GM18858 (cell line): ENCODE data around the gene LAT.

Source experiments
- ATAC-seq: cut with Tn5 transposase; IDR thresholded peaks from one replicate; pipeline ENCODE4 v1.9.1; 2021; ENCODE audit not compliant: unreplicated experiment

The LAT gene

GRCh38 chr16:29007730-29008593 lies 23.1 kb downstream of the LAT start:
- no peak for ATAC-seq

- ATAC-seq: no peak
Measured at GRCh38 chr16:29009050-29009837, 24.4 kb downstream of the LAT start.

DNA sequence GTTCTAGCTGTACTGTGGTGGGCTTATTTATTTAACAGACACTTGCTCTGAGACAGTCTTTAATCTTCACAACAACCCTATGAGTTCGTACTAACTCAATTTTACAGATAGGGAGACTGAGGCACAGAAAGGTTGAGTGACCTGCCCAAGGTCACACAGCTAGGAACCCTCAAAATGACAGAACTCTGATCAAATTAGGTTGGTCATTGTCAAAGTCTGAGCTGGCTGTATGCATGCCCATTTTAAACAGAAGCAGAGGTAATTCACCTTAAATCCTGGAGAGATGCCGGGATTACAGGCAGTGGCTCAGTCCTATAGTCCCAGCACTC lies 24.9 kb downstream of the LAT start:
- ATAC-seq: no peak

- no peak for ATAC-seq
Measured at GRCh38 chr16:29011112-29011511, 26.3 kb downstream of the LAT start.

DNA sequence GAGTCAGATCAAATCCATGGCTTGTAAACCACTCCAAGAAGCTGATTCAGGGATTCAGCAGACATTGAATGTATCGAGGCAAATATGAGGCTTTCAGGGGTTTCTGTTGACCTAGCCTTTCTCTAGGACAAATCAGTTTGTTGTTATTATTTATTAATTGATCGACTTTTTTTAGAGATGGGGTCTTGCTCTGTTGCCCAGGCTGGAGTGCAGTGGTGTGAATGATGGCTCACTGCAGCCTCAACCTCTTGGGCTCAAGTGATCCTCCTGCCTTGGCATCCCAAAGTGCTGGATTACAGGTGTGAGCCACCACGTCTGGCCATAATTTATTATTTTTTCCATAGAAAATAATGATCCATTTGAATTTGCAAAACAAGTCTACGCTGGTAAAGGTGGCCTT lies 27.0 kb downstream of the LAT start:
- ATAC-seq: no peak

- ATAC-seq: no peak
Measured at GRCh38 chr16:29012913-29013553, 28.2 kb downstream of the LAT start.

DNA sequence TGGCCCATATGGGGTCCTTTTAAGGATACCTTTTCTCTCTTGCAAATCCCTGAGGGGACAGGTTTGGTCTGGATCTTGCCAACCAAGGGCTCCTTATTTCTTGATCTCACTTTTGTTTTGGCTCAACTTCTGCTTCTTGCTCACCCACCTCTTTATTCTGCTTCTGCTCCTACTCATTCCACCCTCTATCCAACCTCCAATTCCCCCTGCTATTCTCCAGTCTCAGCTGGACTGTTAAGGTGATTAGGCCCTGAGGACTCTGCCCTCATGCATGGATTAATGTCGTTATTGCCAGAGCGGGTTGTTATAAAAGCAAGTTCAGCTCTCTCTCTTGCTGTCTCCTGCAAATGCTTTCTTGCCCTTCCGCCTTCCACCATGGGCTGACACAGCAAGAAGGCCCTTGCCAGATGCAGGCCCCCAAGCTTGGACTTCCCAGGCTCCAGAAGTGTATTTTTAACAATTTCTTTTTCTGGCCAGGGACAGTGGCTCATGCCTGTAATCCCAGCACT lies 29.8 kb downstream of the LAT start:
- no peak for ATAC-seq

DNA sequence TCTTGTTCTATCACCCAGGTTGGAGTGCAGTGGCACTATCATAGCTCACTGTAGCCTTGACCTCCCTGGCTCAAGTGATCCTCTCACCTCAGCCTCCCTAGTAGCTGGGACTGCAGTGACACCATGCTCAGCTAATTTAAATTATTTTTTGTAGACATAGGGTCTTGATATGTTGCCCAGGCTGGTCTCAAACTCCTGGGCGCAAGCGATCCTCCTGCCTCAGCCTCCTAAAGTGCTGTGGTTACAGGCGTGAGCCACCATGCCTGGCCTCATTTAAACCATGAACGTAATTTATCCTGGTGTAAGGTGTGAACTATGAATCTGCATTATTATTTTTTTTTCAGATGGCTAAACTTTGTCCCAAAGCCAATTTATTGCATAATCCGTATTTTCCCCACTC lies 37.3 kb downstream of the LAT start:
- ATAC-seq: no peak

- no peak for ATAC-seq
Measured at GRCh38 chr16:29023279-29024277, 38.7 kb downstream of the LAT start.

- ATAC-seq: no peak
Measured at GRCh38 chr16:29024278-29024677, 39.4 kb downstream of the LAT start.

GRCh38 chr16:29025218-29025617 lies 40.4 kb downstream of the LAT start:
- no peak for ATAC-seq

GRCh38 chr16:29025735-29026134 lies 40.9 kb downstream of the LAT start:
- ATAC-seq: no peak

DNA sequence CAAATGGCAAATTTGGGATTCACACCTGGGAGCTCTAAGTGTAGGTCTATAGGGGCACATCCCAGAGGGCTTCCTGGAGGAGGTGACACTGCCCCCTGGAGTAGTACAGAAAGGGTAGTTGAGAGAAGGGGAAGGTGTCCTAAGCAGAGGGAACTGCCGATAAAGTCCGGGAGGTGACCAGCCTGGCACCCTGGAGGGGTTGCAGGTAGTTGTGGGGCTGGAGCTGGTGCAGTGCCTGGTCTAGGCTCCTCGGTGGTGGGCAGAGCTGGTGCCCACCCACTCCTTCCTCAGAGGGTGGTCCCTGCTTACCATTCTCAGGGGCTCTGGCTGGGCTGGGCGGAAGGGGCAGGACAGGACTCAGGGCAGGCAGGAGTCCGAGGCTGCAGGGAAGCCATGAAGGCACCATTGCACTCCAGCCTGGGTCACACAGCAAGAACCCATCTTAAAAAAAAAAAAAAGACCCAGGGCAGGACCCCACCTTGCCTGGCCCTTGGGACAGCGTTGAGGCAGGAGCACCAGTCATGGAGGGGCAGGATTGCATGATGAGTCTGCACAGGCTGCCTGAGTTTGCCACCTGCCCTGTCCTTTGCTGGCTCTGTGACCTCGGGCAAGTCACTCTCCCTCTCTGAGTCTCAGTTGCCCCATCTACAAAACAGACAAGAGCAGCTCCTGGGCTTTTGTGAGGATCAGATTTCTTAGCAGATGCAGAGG lies 43.8 kb downstream of the LAT start:
- no peak for ATAC-seq

DNA sequence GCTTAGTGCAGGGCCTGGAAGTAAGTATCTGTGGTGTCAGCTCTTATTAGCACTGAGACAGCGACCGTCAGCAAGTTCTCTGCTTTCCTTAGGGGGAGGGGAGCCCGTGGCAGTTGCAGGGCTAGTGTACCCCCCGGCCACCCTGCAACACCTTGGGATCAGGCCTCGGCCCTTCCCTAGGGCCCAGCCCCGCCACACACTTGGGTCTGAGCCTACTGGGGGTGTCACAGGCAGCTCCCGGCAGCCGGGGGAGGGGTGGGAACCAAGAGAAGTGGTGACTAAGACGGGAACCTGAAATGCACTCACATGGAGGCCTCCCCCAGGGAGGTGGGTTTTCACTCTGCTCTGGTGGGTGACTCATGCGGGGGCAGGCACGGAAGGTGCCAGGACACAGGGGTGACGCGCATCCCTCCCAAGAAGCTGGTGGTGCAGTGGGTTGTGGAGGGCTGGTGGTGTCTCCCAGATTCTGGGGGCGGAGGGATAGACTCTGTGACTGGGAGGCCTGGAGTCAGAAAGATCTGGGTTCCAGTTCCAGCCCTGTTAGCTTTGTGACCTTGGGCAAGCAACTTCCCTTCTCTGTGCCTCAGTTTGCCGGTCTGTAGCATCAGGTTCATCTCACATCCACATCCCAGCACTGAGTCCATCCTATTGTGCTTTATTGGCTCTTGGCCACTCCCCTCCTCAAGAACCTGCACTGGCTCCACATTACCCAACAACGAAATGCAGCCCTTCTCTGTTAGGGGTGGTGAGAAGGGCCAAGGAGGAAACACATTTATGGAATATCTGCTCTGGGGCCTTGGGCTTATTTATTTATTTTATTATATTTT lies 44.5 kb downstream of the LAT start:
- ATAC-seq: no peak

DNA sequence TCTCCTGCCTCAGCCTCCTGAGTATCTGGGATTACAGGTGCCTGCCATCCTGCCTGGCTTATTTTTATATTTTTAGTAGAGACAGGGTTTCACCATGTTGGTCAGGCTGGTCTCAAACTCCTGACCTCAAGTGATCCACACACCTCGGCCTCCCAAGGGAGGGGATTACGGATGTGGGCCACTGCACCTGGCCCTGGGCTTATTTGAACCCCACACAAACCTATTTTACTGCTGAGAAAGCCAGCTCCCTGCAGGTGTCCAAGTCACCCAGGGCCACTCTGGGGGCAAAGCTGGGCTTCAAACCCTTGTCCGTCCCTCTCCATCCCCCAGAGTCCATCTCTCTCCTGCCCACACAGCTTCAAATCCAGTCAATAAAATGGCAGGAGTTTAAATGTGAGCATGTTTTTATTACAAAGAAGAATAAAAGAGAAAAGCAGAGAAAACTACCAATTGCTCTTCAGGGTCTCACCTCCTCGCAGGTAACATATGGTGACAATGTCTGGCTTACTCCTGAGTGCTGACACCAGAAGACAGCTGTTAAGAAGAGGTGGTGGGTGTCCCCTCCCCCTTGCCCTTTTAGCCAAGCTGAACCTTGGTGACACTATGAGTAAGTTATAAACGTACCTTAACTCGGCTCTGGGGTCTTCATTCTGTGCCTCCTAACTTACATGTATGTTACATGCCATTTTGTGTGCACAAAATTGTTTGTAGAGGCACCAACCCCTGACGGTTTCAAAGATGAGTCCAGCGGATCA lies 45.4 kb downstream of the LAT start:
- no peak for ATAC-seq
